ENCODE data around the gene WDR27.
"Not testable (repeated sequence)": the region's sequence is repeated elsewhere in the genome, so short reads cannot be mapped to it uniquely, and the experiment has no call there.

WDR27 gene

GRCh38 chr6:169661391-169661756 is 40.5 kb downstream of the WDR27 start:
- no peak for DNase-seq (ENCODE audit: low read depth)

- DNase-seq (ENCODE audit: low read depth), result no peak
Measured at GRCh38 chr6:169660751-169661390, 41.0 kb downstream of the WDR27 start.

GRCh38 chr6:169659820-169660610 is 41.8 kb downstream of the WDR27 start:
- no peak for DNase-seq (ENCODE audit: low read depth)

- no peak for DNase-seq (ENCODE audit: low read depth)
Measured at GRCh38 chr6:169657284-169657610, 44.6 kb downstream of the WDR27 start.

GRCh38 chr6:169656546-169657283 is 45.1 kb downstream of the WDR27 start:
- DNase-seq (ENCODE audit: low read depth), result no peak

- peak; percentile 52 for DNase-seq (ENCODE audit: low read depth)
Measured at GRCh38 chr6:169654598-169655391, 47.0 kb downstream of the WDR27 start.

GRCh38 chr6:169653691-169654090 is 48.1 kb downstream of the WDR27 start:
- no peak for DNase-seq (ENCODE audit: low read depth)

- DNase-seq (ENCODE audit: low read depth), result no peak
Measured at GRCh38 chr6:169652896-169653295, 48.9 kb downstream of the WDR27 start.

- no peak for DNase-seq (ENCODE audit: low read depth)
Measured at GRCh38 chr6:169651498-169651897, 50.3 kb downstream of the WDR27 start.

GRCh38 chr6:169650959-169651292 is 50.9 kb downstream of the WDR27 start:
- no peak for DNase-seq (ENCODE audit: low read depth)

- no peak for DNase-seq (ENCODE audit: low read depth)
Measured at GRCh38 chr6:169650241-169650958, 51.4 kb downstream of the WDR27 start.

- no peak for DNase-seq (ENCODE audit: low read depth)
Measured at GRCh38 chr6:169648617-169649016, 53.2 kb downstream of the WDR27 start.

- DNase-seq (ENCODE audit: low read depth), result no peak
Measured at GRCh38 chr6:169648092-169648491, 53.7 kb downstream of the WDR27 start.

GRCh38 chr6:169647637-169648036 is 54.2 kb downstream of the WDR27 start:
- no peak for DNase-seq (ENCODE audit: low read depth)

- no peak for DNase-seq (ENCODE audit: low read depth)
Measured at GRCh38 chr6:169646906-169647567, 54.8 kb downstream of the WDR27 start.

- DNase-seq (ENCODE audit: low read depth), result not testable (repeated sequence)
Measured at GRCh38 chr6:169645459-169645858, 56.4 kb downstream of the WDR27 start.

GRCh38 chr6:169643521-169643920 is 58.3 kb downstream of the WDR27 start:
- no peak for DNase-seq (ENCODE audit: low read depth)

- no peak for DNase-seq (ENCODE audit: low read depth)
Measured at GRCh38 chr6:169642455-169642854, 59.4 kb downstream of the WDR27 start.

GRCh38 chr6:169641461-169642085 is 60.3 kb downstream of the WDR27 start:
- DNase-seq (ENCODE audit: low read depth), result no peak

GRCh38 chr6:169640983-169641382 is 60.8 kb downstream of the WDR27 start:
- DNase-seq (ENCODE audit: low read depth), result no peak

- DNase-seq (ENCODE audit: low read depth), result no peak
Measured at GRCh38 chr6:169640351-169640852, 61.4 kb downstream of the WDR27 start.
